Peyer's patch (tissue), 4 donors: ENCODE results near the gene SMCO1. TPM values are rescaled to one million over a fixed set of nuclear protein-coding genes. Genes with fewer than 3 reads are reported as not detected.

ENCODE experiments used
- DNase-seq, 3 donors: peaks; one replicate each; pipeline ENCODE4 v3.0.0-alpha.2; 2017 to 2019
- H3K27ac ChIP-seq, 4 donors: fragments of 200-600 bp; sonication (generic); one replicate each; pipeline ENCODE4 v1.5.1; 2016 to 2019
- H3K27me3 ChIP-seq, 2 donors: fragments of 200-600 bp; sonication (generic); one replicate each; pipeline ENCODE4 v1.5.1; 2019
- H3K36me3 ChIP-seq, 3 donors: fragments of 200-600 bp; sonication (generic); one replicate each; pipeline ENCODE4 v1.5.1; 2016 to 2019
- H3K4me1 ChIP-seq, 4 donors: fragments of 200-600 bp; sonication (generic); one replicate each; pipeline ENCODE4 v1.5.1; 2016 to 2019
- H3K4me3 ChIP-seq, 4 donors: fragments of 200-600 bp; sonication (generic); 1 replicate in 3 of 4; 2 replicates in 1 of 4; pipeline ENCODE4 v1.5.1; 2016 to 2019; ENCODE audit warnings: mild to moderate bottlenecking in 1 of 4
- H3K9me3 ChIP-seq, 4 donors: fragments of 200-600 bp; sonication (generic); one replicate each; pipeline ENCODE4 v1.5.1; 2016 to 2019; ENCODE audit warnings: mild to moderate bottlenecking in 1 of 4
- POLR2A ChIP-seq, 2 donors: fragments of 450-650 bp; IDR thresholded peaks; one replicate each; pipeline ENCODE4 v1.5.1; 2017; ENCODE audit warnings: antibody characterized with exemption in 2 of 2, mild to moderate bottlenecking in 2 of 2, moderate library complexity in 2 of 2
- total RNA-seq, 4 donors: library from RNA; depleted of rRNA; stranded (reverse); fragments of >200 nt; gene quantifications; one replicate each; pipeline ENCODE4 v1.1.0, GENCODE V29; 2016
- TF ChIP-seq, protein P1 (sequence below), 6 experiments: fragments of 450-650 bp in 4 of 6; fragments of 200-600 bp in 2 of 6; sonication (generic) in 1 of 6; IDR thresholded peaks; one replicate each; pipeline ENCODE4 v1.5.1; 2017 to 2019; ENCODE audit warnings: antibody characterized with exemption in 6 of 6, mild to moderate bottlenecking in 3 of 6, moderate library complexity in 1 of 6

SMCO1 gene
- total RNA-seq, 4 donors from 2014 or later, result not detected

DNA sequence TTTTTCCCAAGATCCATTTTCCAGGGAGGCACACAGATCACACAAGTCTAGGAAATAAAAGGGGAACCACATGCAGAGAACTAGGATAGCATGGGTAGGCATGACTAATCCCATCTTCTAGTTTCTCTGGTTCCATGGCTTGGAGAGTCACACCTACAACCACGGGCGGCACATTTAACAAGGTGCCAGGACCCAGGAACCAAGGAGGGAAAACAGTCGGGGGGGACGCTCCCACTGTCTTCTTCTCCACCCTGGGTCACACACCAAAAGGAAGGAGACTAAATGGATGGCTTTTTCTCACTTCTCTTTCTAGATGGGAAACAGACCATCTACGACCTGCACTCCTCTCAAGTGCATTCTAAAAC is 4.6 kb upstream of the SMCO1 start:
- no peak for DNase-seq
- no peak overlapping the region for H3K27ac ChIP-seq

DNA sequence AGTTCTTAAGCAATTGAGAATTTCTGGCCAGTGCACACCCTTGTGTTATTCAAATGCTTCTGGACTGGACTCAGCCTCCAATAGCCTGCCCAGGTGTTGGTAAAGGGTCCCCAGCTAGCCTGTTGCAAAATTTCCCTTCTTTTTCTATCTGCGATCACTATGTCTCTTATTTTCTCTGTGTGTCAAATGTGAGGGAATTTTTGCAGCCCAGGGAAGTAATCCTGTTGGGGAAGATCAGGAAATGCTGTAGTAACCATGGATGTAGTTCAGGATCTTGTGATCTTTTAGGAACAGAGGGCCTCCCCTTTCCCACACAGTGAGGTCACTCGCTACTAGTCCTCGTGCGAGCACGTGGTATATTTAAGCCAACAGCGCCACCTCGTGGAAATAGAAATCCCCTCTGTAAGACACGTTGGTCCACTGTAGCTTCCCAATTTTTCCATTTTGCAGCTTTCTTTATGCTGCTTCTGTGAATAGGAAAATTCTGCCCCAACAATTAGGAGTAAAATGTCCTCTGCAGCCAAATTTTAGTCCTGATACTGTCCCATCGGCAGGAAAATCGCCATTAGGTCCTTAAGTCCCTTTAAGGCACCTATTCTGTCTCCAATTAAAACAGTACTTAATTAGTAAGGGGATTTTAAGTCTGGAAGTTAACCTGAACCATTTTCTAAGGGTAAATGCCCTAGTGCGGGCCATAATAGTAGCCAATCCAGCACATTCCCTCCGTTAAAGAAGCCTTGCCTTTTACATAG is 4.0 kb upstream of the SMCO1 start:
- Histone ChIP-seq H3K4me1 (no peaks in the 10 kb centered on the region), H3K36me3 (no peaks in the 10 kb centered on the region), H3K9me3 (peaks cover 0 to 53% (median 13%) of the 10 kb centered on the region in 4 donors), H3K27me3 (no peaks in the 10 kb centered on the region), H3K27ac (no peak overlapping the region), H3K4me3 (no peak overlapping the region)
- TF ChIP-seq, protein P1, sequence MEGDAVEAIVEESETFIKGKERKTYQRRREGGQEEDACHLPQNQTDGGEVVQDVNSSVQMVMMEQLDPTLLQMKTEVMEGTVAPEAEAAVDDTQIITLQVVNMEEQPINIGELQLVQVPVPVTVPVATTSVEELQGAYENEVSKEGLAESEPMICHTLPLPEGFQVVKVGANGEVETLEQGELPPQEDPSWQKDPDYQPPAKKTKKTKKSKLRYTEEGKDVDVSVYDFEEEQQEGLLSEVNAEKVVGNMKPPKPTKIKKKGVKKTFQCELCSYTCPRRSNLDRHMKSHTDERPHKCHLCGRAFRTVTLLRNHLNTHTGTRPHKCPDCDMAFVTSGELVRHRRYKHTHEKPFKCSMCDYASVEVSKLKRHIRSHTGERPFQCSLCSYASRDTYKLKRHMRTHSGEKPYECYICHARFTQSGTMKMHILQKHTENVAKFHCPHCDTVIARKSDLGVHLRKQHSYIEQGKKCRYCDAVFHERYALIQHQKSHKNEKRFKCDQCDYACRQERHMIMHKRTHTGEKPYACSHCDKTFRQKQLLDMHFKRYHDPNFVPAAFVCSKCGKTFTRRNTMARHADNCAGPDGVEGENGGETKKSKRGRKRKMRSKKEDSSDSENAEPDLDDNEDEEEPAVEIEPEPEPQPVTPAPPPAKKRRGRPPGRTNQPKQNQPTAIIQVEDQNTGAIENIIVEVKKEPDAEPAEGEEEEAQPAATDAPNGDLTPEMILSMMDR (IDR thresholded peaks at IDR 0.05), result peak in 5 of 6 experiments; percentile 29 to 56 (median 45)
- no peak for TF ChIP-seq POLR2A (IDR thresholded peaks at IDR 0.05)
- DNase-seq, result peak in 2 of 3 donors; percentile 35 to 76

More for the DNA sequence above, 4.6 kb upstream of the SMCO1 start:
- Histone ChIP-seq H3K4me1 (no peaks in the 10 kb centered on the region), H3K27me3 (no peaks in the 10 kb centered on the region), H3K4me3 (no peak overlapping the region), H3K9me3 (peaks cover 0 to 53% (median 13%) of the 10 kb centered on the region in 4 donors), H3K36me3 (no peaks in the 10 kb centered on the region)
- TF ChIP-seq, protein P1 (IDR thresholded peaks at IDR 0.05), result no peak
- no peak for TF ChIP-seq POLR2A (IDR thresholded peaks at IDR 0.05)

DNA sequence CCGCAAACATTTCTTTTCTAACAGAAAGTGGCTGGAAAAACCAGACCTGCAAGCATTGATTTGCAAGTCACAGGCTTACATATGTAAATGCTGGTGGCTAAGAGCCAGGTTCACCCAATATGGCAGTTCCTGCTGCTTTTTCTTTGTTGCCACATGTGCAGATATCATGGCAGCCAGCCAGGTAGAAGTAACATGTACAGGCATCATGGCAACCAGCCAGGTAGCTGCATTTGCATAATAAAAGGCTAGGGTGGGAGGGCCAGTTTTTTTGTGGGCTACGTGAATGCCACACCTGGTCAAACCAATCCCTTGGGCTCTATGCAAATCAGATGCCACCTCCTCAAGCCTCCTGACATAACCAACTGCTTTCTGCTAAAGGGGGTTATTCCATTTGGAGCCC is 2.8 kb upstream of the SMCO1 start:
- Histone ChIP-seq H3K9me3 (peaks cover 0 to 53% (median 13%) of the 10 kb centered on the region in 4 donors), H3K4me1 (no peaks in the 10 kb centered on the region), H3K27ac (no peak overlapping the region), H3K36me3 (no peaks in the 10 kb centered on the region), H3K27me3 (no peaks in the 10 kb centered on the region), H3K4me3 (no peak overlapping the region)
- no peak for DNase-seq
- TF ChIP-seq POLR2A (IDR thresholded peaks at IDR 0.05), result no peak
- TF ChIP-seq, protein P1 (IDR thresholded peaks at IDR 0.05), result no peak

DNA sequence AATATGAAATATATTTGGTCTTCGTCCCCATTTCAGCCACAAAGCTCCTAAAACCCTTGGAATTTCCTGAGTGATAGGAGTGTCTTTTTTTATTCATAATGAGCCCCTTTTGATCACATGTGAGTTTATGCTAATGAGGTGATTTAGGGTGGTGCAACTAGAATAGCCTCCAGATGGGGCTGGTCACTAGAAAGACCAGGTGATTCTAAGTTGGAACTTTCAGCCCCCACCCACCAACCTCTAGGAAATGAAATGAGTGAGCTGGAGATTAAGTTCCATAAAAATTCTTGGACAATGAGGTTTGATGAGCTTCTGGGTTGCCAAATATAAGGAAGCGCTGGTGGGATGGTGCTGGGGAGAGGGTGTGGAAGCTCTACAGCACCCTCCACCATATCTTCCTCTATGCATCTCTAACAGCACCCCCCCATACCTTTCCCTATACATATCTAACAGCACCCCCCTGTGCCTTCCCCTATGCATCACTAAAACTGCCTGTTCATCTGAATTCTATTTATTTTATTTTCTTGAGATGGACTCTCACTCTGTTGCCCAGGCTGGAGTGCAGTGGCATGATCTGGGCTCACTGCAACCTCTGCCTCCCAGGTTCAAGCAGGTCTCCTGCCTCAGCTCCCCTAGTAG is 2.1 kb upstream of the SMCO1 start:
- Histone ChIP-seq H3K4me3 (no peak overlapping the region), H3K36me3 (no peaks in the 10 kb centered on the region), H3K27me3 (no peaks in the 10 kb centered on the region), H3K9me3 (peaks cover 0 to 49% (median 13%) of the 10 kb centered on the region in 4 donors), H3K27ac (no peak overlapping the region), H3K4me1 (no peaks in the 10 kb centered on the region)
- DNase-seq, result no peak
- TF ChIP-seq, protein P1 (IDR thresholded peaks at IDR 0.05), result no peak
- no peak for TF ChIP-seq POLR2A (IDR thresholded peaks at IDR 0.05)

DNA sequence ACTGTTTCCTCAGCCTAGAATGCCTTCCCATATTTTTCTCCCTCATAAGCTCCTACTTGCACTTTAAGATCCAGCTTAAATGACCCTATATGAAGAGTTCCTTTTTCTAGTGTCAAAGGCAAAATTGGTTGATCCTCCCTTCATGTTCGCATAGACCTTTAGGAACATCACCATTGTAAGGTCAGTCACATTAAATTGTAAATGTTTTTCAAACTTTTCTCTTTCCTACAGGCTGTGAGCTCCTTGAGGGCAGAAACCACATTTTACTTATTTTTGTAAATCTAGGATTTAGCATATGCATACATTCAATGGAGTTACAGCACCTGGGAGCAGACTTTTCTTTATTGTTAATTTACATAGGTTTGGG is 813 bp downstream of the SMCO1 start:
- H3K27ac ChIP-seq, result no peak overlapping the region

More for the DNA sequence above, 813 bp downstream of the SMCO1 start:
- Histone ChIP-seq H3K4me1 (no peaks in the 10 kb centered on the region), H3K4me3 (no peak overlapping the region), H3K9me3 (peaks cover 0 to 24% (median 8%) of the 10 kb centered on the region in 4 donors), H3K36me3 (no peaks in the 10 kb centered on the region), H3K27me3 (no peaks in the 10 kb centered on the region)
- no peak for DNase-seq
- TF ChIP-seq POLR2A (IDR thresholded peaks at IDR 0.05), result no peak
- TF ChIP-seq, protein P1 (IDR thresholded peaks at IDR 0.05), result no peak
